Body of pancreas (tissue), 4 donors: Measurements from ENCODE around the gene CPZ.

ENCODE experiments used
- POLR2A ChIP-seq, 3 donors: fragments of 450-650 bp; IDR thresholded peaks; one replicate each; pipeline ENCODE4 v1.6.1; 2016; ENCODE audit warnings: antibody characterized with exemption in 3 of 3, mild to moderate bottlenecking in 2 of 3
- TF ChIP-seq, protein P1 (sequence below), 7 experiments: fragments of 450-650 bp in 4 of 7; fragments of 200-600 bp in 3 of 7; sonication (generic) in 3 of 7; IDR thresholded peaks; one replicate each; pipeline ENCODE4 v1.5.1; 2016 to 2019; ENCODE audit warnings: antibody characterized with exemption in 7 of 7

DNA sequence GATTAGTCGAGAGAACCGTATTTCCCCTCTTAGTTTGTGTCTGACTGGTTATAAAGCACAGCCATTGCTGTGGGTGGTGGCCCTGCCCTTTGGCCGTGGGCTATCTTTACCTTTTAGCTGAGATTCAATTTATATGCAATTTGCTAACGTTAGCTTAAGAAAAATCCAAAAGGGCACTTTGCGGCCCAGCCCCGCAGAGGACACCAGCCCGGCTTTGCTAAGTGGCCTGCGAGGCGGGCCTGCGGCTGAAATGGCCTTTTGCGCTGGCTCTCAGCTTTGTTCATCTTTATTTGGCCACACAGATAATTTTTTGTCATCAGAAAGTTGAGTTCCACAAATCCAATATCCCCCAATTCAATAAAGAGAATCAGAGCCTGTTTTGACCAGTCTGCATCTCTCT lies 48.3 kb downstream of the CPZ start:
- TF ChIP-seq, protein P1, sequence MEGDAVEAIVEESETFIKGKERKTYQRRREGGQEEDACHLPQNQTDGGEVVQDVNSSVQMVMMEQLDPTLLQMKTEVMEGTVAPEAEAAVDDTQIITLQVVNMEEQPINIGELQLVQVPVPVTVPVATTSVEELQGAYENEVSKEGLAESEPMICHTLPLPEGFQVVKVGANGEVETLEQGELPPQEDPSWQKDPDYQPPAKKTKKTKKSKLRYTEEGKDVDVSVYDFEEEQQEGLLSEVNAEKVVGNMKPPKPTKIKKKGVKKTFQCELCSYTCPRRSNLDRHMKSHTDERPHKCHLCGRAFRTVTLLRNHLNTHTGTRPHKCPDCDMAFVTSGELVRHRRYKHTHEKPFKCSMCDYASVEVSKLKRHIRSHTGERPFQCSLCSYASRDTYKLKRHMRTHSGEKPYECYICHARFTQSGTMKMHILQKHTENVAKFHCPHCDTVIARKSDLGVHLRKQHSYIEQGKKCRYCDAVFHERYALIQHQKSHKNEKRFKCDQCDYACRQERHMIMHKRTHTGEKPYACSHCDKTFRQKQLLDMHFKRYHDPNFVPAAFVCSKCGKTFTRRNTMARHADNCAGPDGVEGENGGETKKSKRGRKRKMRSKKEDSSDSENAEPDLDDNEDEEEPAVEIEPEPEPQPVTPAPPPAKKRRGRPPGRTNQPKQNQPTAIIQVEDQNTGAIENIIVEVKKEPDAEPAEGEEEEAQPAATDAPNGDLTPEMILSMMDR (IDR thresholded peaks at IDR 0.05): no peak
- TF ChIP-seq POLR2A (IDR thresholded peaks at IDR 0.05): no peak
